T-helper 9 cell (primary cell): ENCODE results near the gene PGPEP1.
"Not testable (repeated sequence)": the region's sequence is repeated elsewhere in the genome, so short reads cannot be mapped to it uniquely, and the experiment has no call there.

Source experiments
- DNase-seq: peaks from one replicate; pipeline ENCODE4 v3.0.0-alpha.2; 2020

PGPEP1 gene

GRCh38 chr19:18308051-18308947 is 32.1 kb upstream of the PGPEP1 start:
- DNase-seq, result no peak

- no peak for DNase-seq
Observed at GRCh38 chr19:18308948-18309325, 31.5 kb upstream of the PGPEP1 start.

GRCh38 chr19:18309525-18310064 is 30.8 kb upstream of the PGPEP1 start:
- no peak for DNase-seq

GRCh38 chr19:18310118-18310909 is 30.1 kb upstream of the PGPEP1 start:
- no peak for DNase-seq

GRCh38 chr19:18310966-18311365 is 29.4 kb upstream of the PGPEP1 start:
- DNase-seq, result no peak

- DNase-seq, result no peak
Observed at GRCh38 chr19:18311502-18312091, 28.8 kb upstream of the PGPEP1 start.

- no peak for DNase-seq
Observed at GRCh38 chr19:18312092-18312534, 28.3 kb upstream of the PGPEP1 start.

- no peak for DNase-seq
Observed at GRCh38 chr19:18313398-18313797, 27.0 kb upstream of the PGPEP1 start.

- peak; percentile 38 for DNase-seq
Observed at GRCh38 chr19:18317961-18318800, 22.2 kb upstream of the PGPEP1 start.

- no peak for DNase-seq
Observed at GRCh38 chr19:18319591-18320135, 20.7 kb upstream of the PGPEP1 start.

- no peak for DNase-seq
Observed at GRCh38 chr19:18320865-18321733, 19.3 kb upstream of the PGPEP1 start.

- DNase-seq, result no peak
Observed at GRCh38 chr19:18321734-18322102, 18.7 kb upstream of the PGPEP1 start.

- no peak for DNase-seq
Observed at GRCh38 chr19:18322318-18322758, 18.1 kb upstream of the PGPEP1 start.

- DNase-seq, result peak; percentile 98
Observed at GRCh38 chr19:18322759-18323460, 17.5 kb upstream of the PGPEP1 start, which contains the start of gene LSM4. Gene LSM4 (minus strand): TSS chr19:18323076. CDS start chr19:18323020, 56 bp downstream.

- not testable (repeated sequence) for DNase-seq
Observed at GRCh38 chr19:18324373-18324731, 16.0 kb upstream of the PGPEP1 start.

GRCh38 chr19:18326772-18327171 is 13.6 kb upstream of the PGPEP1 start:
- no peak for DNase-seq

- DNase-seq, result peak; percentile 72
Observed at GRCh38 chr19:18328340-18329034, 11.9 kb upstream of the PGPEP1 start.

- no peak for DNase-seq
Observed at GRCh38 chr19:18329035-18329376, 11.4 kb upstream of the PGPEP1 start.

GRCh38 chr19:18330868-18331267 is 9.5 kb upstream of the PGPEP1 start:
- no peak for DNase-seq
